Activated gamma-delta T cell (primary cell): Measurements from ENCODE around the gene STX5.
"Not testable (repeated sequence)": the region's sequence is repeated elsewhere in the genome, so short reads cannot be mapped to it uniquely, and the experiment has no call there.

Experiments
- DNase-seq: peaks from one replicate; lab custom pipeline; 2025; lab: John Stamatoyannopoulos, UW
- total RNA-seq, 2 donors: gene quantifications; one replicate each; lab custom pipeline; 2026; lab: John Stamatoyannopoulos, UW

Gene STX5, protein sequence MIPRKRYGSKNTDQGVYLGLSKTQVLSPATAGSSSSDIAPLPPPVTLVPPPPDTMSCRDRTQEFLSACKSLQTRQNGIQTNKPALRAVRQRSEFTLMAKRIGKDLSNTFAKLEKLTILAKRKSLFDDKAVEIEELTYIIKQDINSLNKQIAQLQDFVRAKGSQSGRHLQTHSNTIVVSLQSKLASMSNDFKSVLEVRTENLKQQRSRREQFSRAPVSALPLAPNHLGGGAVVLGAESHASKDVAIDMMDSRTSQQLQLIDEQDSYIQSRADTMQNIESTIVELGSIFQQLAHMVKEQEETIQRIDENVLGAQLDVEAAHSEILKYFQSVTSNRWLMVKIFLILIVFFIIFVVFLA
- total RNA-seq = 59.4 to 64.9 reads per million in 2 donors

DNA sequence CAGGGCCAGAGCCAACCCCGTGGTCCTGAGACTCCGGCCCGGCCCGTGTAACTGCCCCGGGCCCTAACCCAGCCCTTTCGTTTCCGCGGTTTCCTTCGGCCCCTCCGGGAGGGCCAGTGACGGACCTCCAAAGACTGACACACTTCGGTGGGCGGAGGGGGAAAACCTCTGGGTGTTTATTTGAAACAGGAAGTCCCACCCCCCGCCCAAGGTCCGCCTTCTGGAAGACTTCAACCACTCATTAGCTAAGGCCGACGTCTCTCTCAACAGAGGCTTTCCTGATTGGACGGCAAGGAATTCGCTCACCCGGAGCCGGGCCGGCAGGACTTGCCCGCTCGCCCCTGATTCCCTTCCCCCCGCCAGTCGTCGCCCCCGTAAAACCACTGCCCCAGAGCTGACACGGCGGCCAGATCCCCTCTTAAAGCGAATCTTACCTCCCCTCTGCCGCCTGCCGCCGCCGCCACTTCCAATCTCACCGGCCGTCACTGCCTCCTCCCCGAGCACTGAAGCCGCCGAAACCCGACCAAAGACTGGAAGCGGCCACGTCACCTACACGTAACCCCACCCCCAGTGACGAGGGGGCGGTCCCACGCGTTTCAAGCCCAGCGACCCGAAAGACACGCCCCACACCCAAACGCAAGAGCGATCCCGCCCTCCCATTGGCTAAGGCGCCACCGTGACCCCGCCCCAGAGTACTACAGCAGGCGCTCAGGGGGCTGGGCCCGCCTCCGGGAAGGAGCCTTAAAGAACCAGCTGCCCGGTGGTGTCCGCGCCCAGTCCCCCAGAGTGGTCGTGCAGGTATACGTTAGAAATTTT, at the start of gene STX5:
TSS of gene STX5 (minus strand) at position 532 of the 816 bp plus-strand sequence. CDS start 808 bp downstream, outside the sequence.
- peak; percentile 96 for DNase-seq

DNA sequence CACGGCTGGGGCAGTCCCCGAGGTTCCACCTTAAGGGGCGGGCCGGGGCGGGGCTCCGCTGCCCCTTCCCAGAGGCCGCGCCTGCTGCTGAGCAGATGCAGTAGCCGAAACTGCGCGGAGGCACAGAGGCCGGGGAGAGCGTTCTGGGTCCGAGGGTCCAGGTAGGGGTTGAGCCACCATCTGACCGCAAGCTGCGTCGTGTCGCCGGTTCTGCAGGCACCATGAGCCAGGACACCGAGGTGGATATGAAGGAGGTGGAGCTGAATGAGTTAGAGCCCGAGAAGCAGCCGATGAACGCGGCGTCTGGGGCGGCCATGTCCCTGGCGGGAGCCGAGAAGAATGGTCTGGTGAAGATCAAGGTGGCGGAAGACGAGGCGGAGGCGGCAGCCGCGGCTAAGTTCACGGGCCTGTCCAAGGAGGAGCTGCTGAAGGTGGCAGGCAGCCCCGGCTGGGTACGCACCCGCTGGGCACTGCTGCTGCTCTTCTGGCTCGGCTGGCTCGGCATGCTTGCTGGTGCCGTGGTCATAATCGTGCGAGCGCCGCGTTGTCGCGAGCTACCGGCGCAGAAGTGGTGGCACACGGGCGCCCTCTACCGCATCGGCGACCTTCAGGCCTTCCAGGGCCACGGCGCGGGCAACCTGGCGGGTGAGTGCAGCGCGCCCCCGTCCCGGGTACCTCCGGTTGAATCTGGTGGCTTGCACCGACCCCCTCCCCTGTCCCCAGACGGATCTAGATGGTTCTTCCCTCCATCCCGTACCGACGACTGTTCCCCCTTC, 49.1 kb upstream of the STX5 start, which contains the start of gene SLC3A2:
TSS of gene SLC3A2 (plus strand) at position 94 of the 776 bp plus-strand sequence. CDS start at position 222, 128 bp downstream.
- DNase-seq = peak; percentile 81

GRCh38 chr11:62880231-62880802, 48.5 kb upstream of the STX5 start:
- no peak for DNase-seq

- no peak for DNase-seq
Measured at GRCh38 chr11:62879235-62879978, 47.6 kb upstream of the STX5 start.

DNA sequence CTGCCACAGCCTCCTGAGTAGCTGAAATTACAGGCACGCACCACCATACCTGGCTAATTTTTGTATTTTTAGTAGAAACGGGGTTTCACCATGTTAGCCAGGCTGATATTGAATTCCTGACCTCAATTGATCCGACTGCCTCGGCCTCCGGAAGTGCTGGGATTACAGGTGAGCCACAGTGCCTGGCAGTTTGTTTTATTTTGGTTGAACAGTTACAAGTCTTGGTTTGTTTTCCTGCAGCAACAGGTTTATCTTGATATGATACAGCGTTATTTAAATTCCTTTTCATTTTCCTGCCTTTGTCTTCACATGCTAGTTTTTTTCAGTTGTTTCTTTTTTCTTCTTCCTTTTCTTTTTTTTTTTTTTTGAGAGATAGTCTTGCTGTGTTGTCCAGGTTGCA, 44.9 kb upstream of the STX5 start:
- DNase-seq = no peak

GRCh38 chr11:62875698-62876478, 44.0 kb upstream of the STX5 start:
- no peak for DNase-seq

DNA sequence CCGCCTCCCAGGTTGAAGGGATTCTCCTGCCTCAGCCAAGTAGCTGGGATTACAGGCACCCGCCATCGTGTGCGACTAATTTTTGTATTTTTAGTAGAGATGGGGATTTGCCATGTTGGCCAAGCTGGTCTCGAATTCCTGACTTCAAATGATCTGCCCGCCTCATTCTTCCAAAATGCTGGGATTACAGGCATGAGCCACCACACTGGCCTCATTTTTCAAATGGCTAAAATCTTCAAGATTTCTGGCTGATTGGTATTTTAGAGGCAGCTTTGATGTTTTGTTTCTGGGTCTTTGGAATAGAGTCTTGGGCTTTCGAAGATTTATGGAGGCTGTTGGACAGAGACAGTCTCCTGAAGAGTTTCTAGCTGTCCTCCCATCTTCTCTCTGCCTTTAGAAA, 43.0 kb upstream of the STX5 start:
- DNase-seq = no peak

- DNase-seq = no peak
Measured at GRCh38 chr11:62865635-62866034, 33.8 kb upstream of the STX5 start.

DNA sequence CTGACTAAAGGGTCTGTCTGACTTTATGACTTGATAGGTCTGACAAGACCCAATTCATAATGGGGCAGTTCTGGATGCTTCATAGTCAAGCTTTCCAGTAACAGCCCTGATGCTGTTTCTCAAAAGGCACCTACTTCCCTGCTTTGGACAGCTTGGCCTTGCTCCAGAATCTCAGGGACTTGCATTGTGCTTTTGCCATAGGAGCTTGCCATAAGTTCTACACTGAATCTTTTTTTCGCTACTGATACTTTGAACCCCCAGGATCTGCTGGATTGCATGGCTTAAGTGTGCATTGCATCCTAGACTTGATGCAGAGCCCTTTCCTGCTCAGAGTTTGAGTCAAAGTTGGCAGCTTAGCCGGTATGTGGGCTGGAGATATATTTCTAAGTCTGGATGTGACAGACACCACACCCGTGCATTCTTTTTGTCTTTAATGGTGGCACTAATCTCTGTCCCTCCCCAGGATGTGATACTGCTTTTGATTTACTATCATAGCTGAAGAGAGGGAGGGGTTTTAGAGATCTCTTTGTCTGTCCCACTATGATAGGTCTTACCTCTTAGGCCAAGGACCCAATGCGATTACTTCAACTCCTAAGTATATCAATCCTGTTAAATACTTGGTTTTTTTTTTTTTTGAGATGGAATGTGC, 32.0 kb upstream of the STX5 start:
- DNase-seq = no peak

GRCh38 chr11:62861564-62862192, 29.8 kb upstream of the STX5 start:
- not testable (repeated sequence) for DNase-seq

- no peak for DNase-seq
Measured at GRCh38 chr11:62860835-62861563, 29.1 kb upstream of the STX5 start.

DNA sequence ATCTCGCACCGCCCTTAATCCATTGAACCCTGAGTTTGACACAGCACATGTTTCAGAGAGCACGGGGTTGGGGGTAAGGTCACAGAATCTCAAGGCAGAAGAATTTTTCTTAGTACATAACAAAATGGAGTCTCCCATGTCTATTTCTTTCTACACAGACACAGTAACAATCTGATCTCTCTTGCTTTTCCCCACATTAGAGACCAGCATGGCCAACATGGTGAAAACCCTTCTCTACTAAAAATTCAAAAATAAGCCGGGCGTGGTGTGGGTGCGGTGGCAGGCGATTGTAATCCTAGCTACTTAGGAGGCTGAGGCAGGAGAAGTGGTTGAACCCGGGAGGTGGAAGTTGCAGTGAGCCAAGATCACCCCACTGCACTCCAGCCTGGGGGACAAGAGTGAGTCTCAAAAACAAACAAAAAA, 27.4 kb upstream of the STX5 start:
- not testable (repeated sequence) for DNase-seq

- DNase-seq = no peak
Measured at GRCh38 chr11:62858201-62858600, 26.4 kb upstream of the STX5 start.

DNA sequence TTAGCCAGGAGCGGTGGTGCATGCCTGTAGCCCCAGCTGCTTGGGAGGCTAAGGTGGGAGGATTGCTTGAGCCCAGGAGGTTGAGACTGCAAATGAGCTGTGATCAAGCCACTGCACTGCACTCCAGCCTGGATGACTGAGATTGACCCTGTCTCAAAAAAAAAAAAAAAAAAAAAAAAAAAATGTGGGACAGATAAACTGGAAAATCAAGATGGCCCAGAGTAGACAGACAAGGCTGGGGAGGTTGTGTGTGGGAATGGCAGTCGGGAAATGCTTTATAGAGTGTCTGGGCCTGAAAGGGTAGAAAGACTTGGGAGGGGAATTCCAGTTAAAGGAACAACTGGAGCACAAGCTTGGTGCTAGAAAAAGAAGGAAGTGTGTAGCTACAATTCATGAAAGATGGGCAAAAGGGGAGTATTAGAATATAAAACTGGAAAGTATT, 25.7 kb upstream of the STX5 start:
- DNase-seq = no peak

DNA sequence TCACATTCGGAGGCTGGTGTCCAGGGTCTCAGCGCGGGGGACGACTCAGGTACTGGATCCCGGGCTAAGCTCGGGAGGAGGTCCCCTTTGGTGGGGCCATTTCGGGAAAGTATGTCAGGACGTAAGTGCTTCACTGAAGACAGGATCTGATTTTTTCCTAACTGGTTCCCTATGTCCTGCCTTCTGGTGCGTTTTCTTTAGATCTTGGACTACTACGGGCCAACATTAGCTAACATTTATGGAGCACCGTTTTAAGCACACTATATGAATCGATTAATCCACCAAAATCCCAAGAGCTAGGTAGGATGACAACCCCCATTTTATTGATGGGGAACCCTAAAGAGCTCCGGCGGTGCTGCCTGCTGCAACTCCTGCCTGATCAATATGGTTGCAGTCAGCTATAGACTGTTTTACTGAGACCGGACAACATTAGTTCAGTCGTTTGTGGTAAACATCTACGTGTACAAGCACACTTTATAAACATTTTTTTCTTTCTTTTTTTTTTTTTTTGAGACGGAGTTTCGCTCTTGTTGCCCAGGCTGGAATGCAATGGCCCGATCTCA, 24.6 kb upstream of the STX5 start:
- DNase-seq = no peak

DNA sequence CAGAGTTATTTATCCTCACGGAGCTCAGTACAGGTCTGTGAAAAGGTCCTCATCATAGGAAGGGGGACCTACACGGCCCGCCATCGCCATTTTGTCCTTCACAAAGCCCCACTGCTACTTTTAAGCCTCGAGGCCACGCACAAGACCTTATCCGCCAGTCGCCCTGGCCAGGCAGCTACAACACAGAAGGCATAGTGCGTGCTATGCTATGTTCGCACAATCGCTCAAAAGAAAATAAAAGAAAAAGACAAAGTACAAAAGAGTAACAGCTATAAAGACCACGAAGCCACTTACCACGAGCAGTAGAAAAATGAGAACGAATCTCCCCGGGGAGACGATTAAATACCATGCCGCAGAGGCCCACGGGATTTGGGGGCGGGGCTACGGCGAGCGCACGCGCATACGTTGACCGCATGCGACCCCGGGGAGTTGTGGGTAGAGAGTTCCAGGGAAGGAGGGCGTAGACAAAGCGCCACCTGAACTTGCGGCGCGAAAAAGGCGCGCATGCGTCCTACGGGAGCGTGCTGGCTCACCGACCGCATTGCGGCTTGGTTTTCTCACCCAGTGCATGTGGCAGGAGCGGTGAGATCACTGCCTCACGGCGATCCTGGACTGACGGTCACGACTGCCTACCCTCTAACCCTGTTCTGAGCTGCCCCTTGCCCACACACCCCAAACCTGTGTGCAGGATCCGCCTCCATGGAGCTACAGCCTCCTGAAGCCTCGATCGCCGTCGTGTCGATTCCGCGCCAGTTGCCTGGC, 23.9 kb upstream of the STX5 start:
- DNase-seq = peak; percentile 93
